ENCODE measurements around the gene LSMEM2. TPM values are rescaled to one million over a fixed set of nuclear protein-coding genes. Genes with fewer than 3 reads are reported as not detected.
A peak's percentile ranks its signal among the peaks of the same experiment; 100 is the strongest.
"Not testable (repeated sequence)": the region's sequence is repeated elsewhere in the genome, so short reads cannot be mapped to it uniquely, and the experiment has no call there.

LSMEM2 gene
- total and polyA plus RNA-seq, 2 experiments from 2014 or later, result not detected

- H3K27ac ChIP-seq, result peak overlapping the region; percentile 91
- TF ChIP-seq, protein P1, sequence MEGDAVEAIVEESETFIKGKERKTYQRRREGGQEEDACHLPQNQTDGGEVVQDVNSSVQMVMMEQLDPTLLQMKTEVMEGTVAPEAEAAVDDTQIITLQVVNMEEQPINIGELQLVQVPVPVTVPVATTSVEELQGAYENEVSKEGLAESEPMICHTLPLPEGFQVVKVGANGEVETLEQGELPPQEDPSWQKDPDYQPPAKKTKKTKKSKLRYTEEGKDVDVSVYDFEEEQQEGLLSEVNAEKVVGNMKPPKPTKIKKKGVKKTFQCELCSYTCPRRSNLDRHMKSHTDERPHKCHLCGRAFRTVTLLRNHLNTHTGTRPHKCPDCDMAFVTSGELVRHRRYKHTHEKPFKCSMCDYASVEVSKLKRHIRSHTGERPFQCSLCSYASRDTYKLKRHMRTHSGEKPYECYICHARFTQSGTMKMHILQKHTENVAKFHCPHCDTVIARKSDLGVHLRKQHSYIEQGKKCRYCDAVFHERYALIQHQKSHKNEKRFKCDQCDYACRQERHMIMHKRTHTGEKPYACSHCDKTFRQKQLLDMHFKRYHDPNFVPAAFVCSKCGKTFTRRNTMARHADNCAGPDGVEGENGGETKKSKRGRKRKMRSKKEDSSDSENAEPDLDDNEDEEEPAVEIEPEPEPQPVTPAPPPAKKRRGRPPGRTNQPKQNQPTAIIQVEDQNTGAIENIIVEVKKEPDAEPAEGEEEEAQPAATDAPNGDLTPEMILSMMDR (IDR thresholded peaks at IDR 0.05; ENCODE audit: poor library complexity), result no peak
- TF ChIP-seq EZH2 (IDR thresholded peaks at IDR 0.05; ENCODE audit: borderline replicate concordance) (no peak), EZH2phosphoT487 (IDR thresholded peaks at IDR 0.05; ENCODE audit: low read depth, severe bottlenecking, unreplicated experiment) (no peak)
- peaks cover 21% of the 10 kb centered on the region for H3K79me2 ChIP-seq
- no peak overlapping the region for H2AFZ ChIP-seq
- H4K20me1 ChIP-seq (ENCODE audit: insufficient read depth, poor library complexity, severe bottlenecking), result no peaks in the 10 kb centered on the region
- no peak for DNase-seq (ENCODE audit: low spot score)
- H3K4me3 ChIP-seq, result no peak overlapping the region
- H3K27me3 ChIP-seq, result peaks cover 10% of the 10 kb centered on the region
- WGBS (ENCODE audit: low lambda C conversion rate, missing lambda C conversion rate), result 95% methylated on average over 16 of the region's 19 CpGs
- peak overlapping the region; percentile 89 for H3K4me2 ChIP-seq
- no peaks in the 10 kb centered on the region for H3K36me3 ChIP-seq (replicated peaks; ENCODE audit: insufficient read depth, low read depth)
- H3K9me3 ChIP-seq (ENCODE audit: low read depth), result no peaks in the 10 kb centered on the region
- H3K4me1 ChIP-seq (ENCODE audit: insufficient read depth), result peaks cover 70% of the 10 kb centered on the region
- H3K9me2 ChIP-seq (replicated peaks; ENCODE audit: insufficient read depth), result no peaks in the 10 kb centered on the region
Measured at GRCh38 chr3:50270422-50271224, 8.3 kb upstream of the LSMEM2 start.

- peak overlapping the region; percentile 89 for H3K4me2 ChIP-seq
- H3K9me2 ChIP-seq (replicated peaks; ENCODE audit: insufficient read depth), result no peaks in the 10 kb centered on the region
- H3K79me2 ChIP-seq, result peaks cover 21% of the 10 kb centered on the region
- peaks cover 10% of the 10 kb centered on the region for H3K27me3 ChIP-seq
- H3K4me1 ChIP-seq (ENCODE audit: insufficient read depth), result peaks cover 62% of the 10 kb centered on the region
- no peaks in the 10 kb centered on the region for H3K9me3 ChIP-seq (ENCODE audit: low read depth)
- DNase-seq (ENCODE audit: low spot score), result peak; percentile 48
- no peaks in the 10 kb centered on the region for H4K20me1 ChIP-seq (ENCODE audit: insufficient read depth, poor library complexity, severe bottlenecking)
- H3K36me3 ChIP-seq (replicated peaks; ENCODE audit: insufficient read depth, low read depth), result no peaks in the 10 kb centered on the region
- TF ChIP-seq EZH2 (IDR thresholded peaks at IDR 0.05; ENCODE audit: borderline replicate concordance), result no peak
- TF ChIP-seq, protein P1 (IDR thresholded peaks at IDR 0.05; ENCODE audit: poor library complexity), result no peak
- TF ChIP-seq EZH2phosphoT487 (IDR thresholded peaks at IDR 0.05; ENCODE audit: low read depth, severe bottlenecking, unreplicated experiment), result no peak
- H3K27ac ChIP-seq, result peak overlapping the region; percentile 91
- WGBS (ENCODE audit: low lambda C conversion rate, missing lambda C conversion rate), result 62% methylated on average over 10 of the region's 10 CpGs
- no peak overlapping the region for H3K4me3 ChIP-seq
- no peak overlapping the region for H2AFZ ChIP-seq
Measured at GRCh38 chr3:50271314-50271936, 7.5 kb upstream of the LSMEM2 start.

DNA sequence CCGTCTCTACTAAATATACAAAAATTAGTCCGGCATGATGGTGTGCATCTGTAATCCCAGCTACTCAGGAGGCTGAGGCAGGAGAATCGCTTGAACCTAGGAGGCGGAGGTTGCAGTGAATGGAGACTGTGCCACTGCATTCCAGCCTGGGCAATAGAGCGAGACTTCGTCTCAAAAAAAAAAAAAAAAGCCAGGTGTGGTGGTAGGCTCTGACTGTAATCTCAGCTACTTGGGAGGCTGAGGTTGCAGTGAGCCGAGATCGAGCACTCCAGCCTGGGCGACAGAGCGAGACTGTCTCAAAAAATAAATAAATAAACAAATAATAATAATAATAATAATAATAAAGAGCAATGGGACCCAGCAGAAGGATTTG is 6.4 kb upstream of the LSMEM2 start:
- not testable (repeated sequence) for H3K9me2 ChIP-seq (replicated peaks; ENCODE audit: insufficient read depth); H3K9me3 ChIP-seq (ENCODE audit: low read depth); H3K4me3 ChIP-seq; H2AFZ ChIP-seq; DNase-seq (ENCODE audit: low spot score); H3K36me3 ChIP-seq (replicated peaks; ENCODE audit: insufficient read depth, low read depth); H4K20me1 ChIP-seq (ENCODE audit: insufficient read depth, poor library complexity, severe bottlenecking)
- H3K4me1 ChIP-seq (ENCODE audit: insufficient read depth), result peaks cover 51% of the 10 kb centered on the region
- peak overlapping the region; percentile 69 for H3K4me2 ChIP-seq
- peaks cover 10% of the 10 kb centered on the region for H3K27me3 ChIP-seq
- H3K27ac ChIP-seq, result peak overlapping the region; percentile 91
- WGBS (ENCODE audit: low lambda C conversion rate, missing lambda C conversion rate), result 89% methylated on average over 10 of the region's 10 CpGs
- peaks cover 21% of the 10 kb centered on the region for H3K79me2 ChIP-seq

All from hepatocyte (in vitro differentiated cells).